ENCODE data around the gene PDZD2.

Gene PDZD2

DNA sequence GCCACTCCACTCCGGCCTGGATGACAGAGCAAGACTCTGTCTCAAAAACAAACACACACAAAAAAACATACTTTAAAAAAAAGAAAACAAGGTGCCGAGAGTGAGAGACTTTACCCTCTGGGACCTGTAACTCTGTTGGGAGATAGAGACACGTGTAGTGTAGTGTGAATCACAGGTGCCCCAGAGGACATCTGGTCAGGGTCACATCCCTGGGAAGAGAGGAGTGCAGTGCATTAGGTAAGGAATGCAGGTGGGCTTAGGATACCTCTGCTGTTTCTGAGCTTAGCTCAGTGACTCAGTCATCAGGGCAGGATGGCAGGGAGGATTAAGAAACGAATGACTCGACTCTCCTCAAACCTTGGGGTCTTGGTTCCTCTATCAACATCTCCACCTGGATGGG is 360.5 kb downstream of the PDZD2 start:
- H3K4me1 ChIP-seq (ENCODE audit: control insufficient read depth, insufficient read depth, low read length, poor library complexity, severe bottlenecking) = no peaks in the 10 kb centered on the region
- H3K9me3 ChIP-seq (ENCODE audit: control insufficient read depth, low read length) = no peaks in the 10 kb centered on the region
- no peak for DNase-seq
- no peak overlapping the region for H3K4me3 ChIP-seq (ENCODE audit: insufficient read depth, low read depth, low read length, poor library complexity, severe bottlenecking)
- no peaks in the 10 kb centered on the region for H3K27me3 ChIP-seq (replicated peaks; ENCODE audit: control insufficient read depth, insufficient read depth, low read length, poor library complexity, severe bottlenecking)
- H3K36me3 ChIP-seq (ENCODE audit: control insufficient read depth, insufficient read depth, low read length) = no peaks in the 10 kb centered on the region
- H3K27ac ChIP-seq (ENCODE audit: insufficient read depth, low read length, poor library complexity, severe bottlenecking) = no peak overlapping the region

GRCh38 chr5:32000731-32001130 is 361.8 kb downstream of the PDZD2 start:
- Histone ChIP-seq H3K4me1 (ENCODE audit: control insufficient read depth, insufficient read depth, low read length, poor library complexity, severe bottlenecking) (no peaks in the 10 kb centered on the region), H3K27me3 (replicated peaks; ENCODE audit: control insufficient read depth, insufficient read depth, low read length, poor library complexity, severe bottlenecking) (no peaks in the 10 kb centered on the region), H3K4me3 (ENCODE audit: insufficient read depth, low read depth, low read length, poor library complexity, severe bottlenecking) (no peak overlapping the region), H3K9me3 (ENCODE audit: control insufficient read depth, low read length) (no peaks in the 10 kb centered on the region), H3K36me3 (ENCODE audit: control insufficient read depth, insufficient read depth, low read length) (no peaks in the 10 kb centered on the region), H3K27ac (ENCODE audit: insufficient read depth, low read length, poor library complexity, severe bottlenecking) (no peak overlapping the region)
- no peak for DNase-seq

- Histone ChIP-seq H3K4me1 (ENCODE audit: control insufficient read depth, insufficient read depth, low read length, poor library complexity, severe bottlenecking) (no peaks in the 10 kb centered on the region), H3K9me3 (ENCODE audit: control insufficient read depth, low read length) (no peaks in the 10 kb centered on the region), H3K27me3 (replicated peaks; ENCODE audit: control insufficient read depth, insufficient read depth, low read length, poor library complexity, severe bottlenecking) (no peaks in the 10 kb centered on the region), H3K27ac (ENCODE audit: insufficient read depth, low read length, poor library complexity, severe bottlenecking) (no peak overlapping the region), H3K36me3 (ENCODE audit: control insufficient read depth, insufficient read depth, low read length) (no peaks in the 10 kb centered on the region), H3K4me3 (ENCODE audit: insufficient read depth, low read depth, low read length, poor library complexity, severe bottlenecking) (no peak overlapping the region)
- DNase-seq = no peak
These were observed 362.4 kb downstream of the PDZD2 start for GRCh38 chr5:32001284-32001683.

DNA sequence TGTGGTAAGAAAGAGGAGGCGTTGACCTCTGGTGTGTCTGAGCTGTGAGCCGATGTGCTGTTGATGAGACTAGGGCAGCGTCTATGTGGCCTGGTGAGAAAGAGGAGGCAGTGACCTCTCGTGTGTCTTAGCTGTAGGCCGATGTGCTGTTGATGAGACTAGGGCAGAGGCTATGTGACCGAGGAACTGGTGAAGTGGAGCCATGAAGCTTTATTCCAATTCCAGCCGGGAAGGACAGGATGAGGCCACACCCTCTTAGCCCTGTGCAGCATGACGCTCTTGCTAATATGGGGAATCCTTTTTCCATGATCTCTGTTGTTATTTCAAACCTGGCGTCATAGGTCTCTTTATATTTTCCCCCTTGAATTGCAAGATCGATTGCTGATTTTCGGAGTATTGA is 362.8 kb downstream of the PDZD2 start:
- Histone ChIP-seq H3K4me1 (ENCODE audit: control insufficient read depth, insufficient read depth, low read length, poor library complexity, severe bottlenecking) (no peaks in the 10 kb centered on the region), H3K27ac (ENCODE audit: insufficient read depth, low read length, poor library complexity, severe bottlenecking) (no peak overlapping the region), H3K4me3 (ENCODE audit: insufficient read depth, low read depth, low read length, poor library complexity, severe bottlenecking) (no peak overlapping the region), H3K36me3 (ENCODE audit: control insufficient read depth, insufficient read depth, low read length) (no peaks in the 10 kb centered on the region), H3K27me3 (replicated peaks; ENCODE audit: control insufficient read depth, insufficient read depth, low read length, poor library complexity, severe bottlenecking) (no peaks in the 10 kb centered on the region), H3K9me3 (ENCODE audit: control insufficient read depth, low read length) (no peaks in the 10 kb centered on the region)
- DNase-seq = no peak

DNA sequence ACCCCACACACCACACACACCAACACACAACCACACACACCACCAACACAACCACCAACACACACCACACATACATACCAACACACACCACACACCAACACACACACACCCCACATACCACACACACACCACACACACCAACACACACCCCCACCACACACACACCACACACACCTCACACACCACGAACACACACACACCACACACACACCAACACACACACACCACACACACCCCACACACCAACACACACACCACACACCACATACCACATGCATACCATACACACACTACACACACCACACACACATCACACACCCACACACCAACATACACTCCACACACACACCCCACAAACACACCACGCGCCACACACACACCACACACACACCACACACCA is 363.8 kb downstream of the PDZD2 start:
- H3K27ac ChIP-seq (ENCODE audit: insufficient read depth, low read length, poor library complexity, severe bottlenecking) = no peak overlapping the region
- DNase-seq = no peak
- H3K9me3 ChIP-seq (ENCODE audit: control insufficient read depth, low read length) = no peaks in the 10 kb centered on the region
- no peaks in the 10 kb centered on the region for H3K27me3 ChIP-seq (replicated peaks; ENCODE audit: control insufficient read depth, insufficient read depth, low read length, poor library complexity, severe bottlenecking)
- H3K4me1 ChIP-seq (ENCODE audit: control insufficient read depth, insufficient read depth, low read length, poor library complexity, severe bottlenecking) = no peaks in the 10 kb centered on the region
- no peaks in the 10 kb centered on the region for H3K36me3 ChIP-seq (ENCODE audit: control insufficient read depth, insufficient read depth, low read length)
- H3K4me3 ChIP-seq (ENCODE audit: insufficient read depth, low read depth, low read length, poor library complexity, severe bottlenecking) = no peak overlapping the region

GRCh38 chr5:32003981-32004380 is 365.1 kb downstream of the PDZD2 start:
- Histone ChIP-seq H3K36me3 (ENCODE audit: control insufficient read depth, insufficient read depth, low read length) (no peaks in the 10 kb centered on the region), H3K27ac (ENCODE audit: insufficient read depth, low read length, poor library complexity, severe bottlenecking) (no peak overlapping the region), H3K27me3 (replicated peaks; ENCODE audit: control insufficient read depth, insufficient read depth, low read length, poor library complexity, severe bottlenecking) (no peaks in the 10 kb centered on the region), H3K4me1 (ENCODE audit: control insufficient read depth, insufficient read depth, low read length, poor library complexity, severe bottlenecking) (no peaks in the 10 kb centered on the region), H3K9me3 (ENCODE audit: control insufficient read depth, low read length) (no peaks in the 10 kb centered on the region), H3K4me3 (ENCODE audit: insufficient read depth, low read depth, low read length, poor library complexity, severe bottlenecking) (no peak overlapping the region)
- DNase-seq = no peak

- no peak overlapping the region for H3K4me3 ChIP-seq (ENCODE audit: insufficient read depth, low read depth, low read length, poor library complexity, severe bottlenecking)
- no peaks in the 10 kb centered on the region for H3K4me1 ChIP-seq (ENCODE audit: control insufficient read depth, insufficient read depth, low read length, poor library complexity, severe bottlenecking)
- DNase-seq = no peak
- H3K27ac ChIP-seq (ENCODE audit: insufficient read depth, low read length, poor library complexity, severe bottlenecking) = no peak overlapping the region
- H3K27me3 ChIP-seq (replicated peaks; ENCODE audit: control insufficient read depth, insufficient read depth, low read length, poor library complexity, severe bottlenecking) = no peaks in the 10 kb centered on the region
- no peaks in the 10 kb centered on the region for H3K36me3 ChIP-seq (ENCODE audit: control insufficient read depth, insufficient read depth, low read length)
- H3K9me3 ChIP-seq (ENCODE audit: control insufficient read depth, low read length) = no peaks in the 10 kb centered on the region
These were observed 365.5 kb downstream of the PDZD2 start for GRCh38 chr5:32004404-32004803.

DNA sequence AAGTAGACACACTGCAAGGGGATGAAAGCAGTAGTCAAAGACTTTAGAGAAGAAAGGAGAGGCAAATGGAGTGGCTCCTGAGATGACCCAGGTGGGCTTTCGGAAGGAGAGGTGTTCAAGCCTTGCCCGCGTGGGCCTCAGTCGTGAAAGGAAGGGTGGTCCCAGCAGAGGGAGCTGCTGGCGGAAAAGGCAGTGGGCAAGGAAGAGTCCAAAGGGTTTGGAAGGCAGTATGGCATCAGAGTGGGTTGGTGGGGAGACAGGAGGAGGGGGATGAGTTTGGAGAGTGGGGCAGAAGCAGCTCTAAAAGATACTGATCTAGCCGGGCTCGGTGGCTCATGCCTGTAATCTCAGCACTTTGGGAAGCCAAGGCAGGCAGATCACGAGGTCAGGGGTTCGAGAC is 369.8 kb downstream of the PDZD2 start:
- no peak for DNase-seq
- H3K4me3 ChIP-seq (ENCODE audit: insufficient read depth, low read depth, low read length, poor library complexity, severe bottlenecking) = no peak overlapping the region
- H3K4me1 ChIP-seq (ENCODE audit: control insufficient read depth, insufficient read depth, low read length, poor library complexity, severe bottlenecking) = no peaks in the 10 kb centered on the region
- no peaks in the 10 kb centered on the region for H3K9me3 ChIP-seq (ENCODE audit: control insufficient read depth, low read length)
- H3K27ac ChIP-seq (ENCODE audit: insufficient read depth, low read length, poor library complexity, severe bottlenecking) = no peak overlapping the region
- H3K36me3 ChIP-seq (ENCODE audit: control insufficient read depth, insufficient read depth, low read length) = no peaks in the 10 kb centered on the region
- H3K27me3 ChIP-seq (replicated peaks; ENCODE audit: control insufficient read depth, insufficient read depth, low read length, poor library complexity, severe bottlenecking) = no peaks in the 10 kb centered on the region

- H3K9me3 ChIP-seq (ENCODE audit: control insufficient read depth, low read length) = no peaks in the 10 kb centered on the region
- no peaks in the 10 kb centered on the region for H3K4me1 ChIP-seq (ENCODE audit: control insufficient read depth, insufficient read depth, low read length, poor library complexity, severe bottlenecking)
- no peaks in the 10 kb centered on the region for H3K27me3 ChIP-seq (replicated peaks; ENCODE audit: control insufficient read depth, insufficient read depth, low read length, poor library complexity, severe bottlenecking)
- DNase-seq = no peak
- H3K36me3 ChIP-seq (ENCODE audit: control insufficient read depth, insufficient read depth, low read length) = no peaks in the 10 kb centered on the region
- H3K27ac ChIP-seq (ENCODE audit: insufficient read depth, low read length, poor library complexity, severe bottlenecking) = no peak overlapping the region
- no peak overlapping the region for H3K4me3 ChIP-seq (ENCODE audit: insufficient read depth, low read depth, low read length, poor library complexity, severe bottlenecking)
These were observed 374.7 kb downstream of the PDZD2 start for GRCh38 chr5:32013658-32014057.

DNA sequence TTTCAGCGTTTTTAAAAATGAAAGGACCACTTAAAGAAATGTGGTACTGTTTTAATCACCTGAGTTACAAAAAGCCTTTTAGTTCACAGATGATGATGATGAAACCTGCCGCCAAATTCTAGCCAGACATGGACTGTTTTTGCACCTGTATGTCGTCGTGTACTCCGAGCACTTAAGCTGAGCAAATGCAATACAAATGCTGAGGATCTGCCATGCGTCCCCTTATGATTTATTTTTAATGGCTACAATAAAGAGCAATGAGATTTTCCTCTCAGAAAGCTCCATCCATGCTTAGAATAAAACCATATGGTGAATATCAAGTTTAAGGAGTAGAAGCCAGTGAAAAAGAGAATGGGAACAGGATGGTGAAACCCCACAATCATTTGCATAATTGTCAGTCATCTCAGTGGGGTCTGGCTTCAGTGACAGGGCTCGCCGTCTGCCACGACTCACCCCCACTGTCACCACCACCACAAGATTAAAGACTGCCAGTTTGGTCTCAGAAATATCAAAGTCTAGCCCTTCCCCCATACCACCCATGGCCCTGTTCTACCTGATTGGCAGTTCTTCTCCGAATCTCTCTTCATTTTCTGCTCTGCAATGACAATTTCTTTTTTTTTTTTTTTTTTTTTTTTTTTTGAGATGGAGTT is 375.3 kb downstream of the PDZD2 start:
- no peaks in the 10 kb centered on the region for H3K9me3 ChIP-seq (ENCODE audit: control insufficient read depth, low read length)
- no peaks in the 10 kb centered on the region for H3K36me3 ChIP-seq (ENCODE audit: control insufficient read depth, insufficient read depth, low read length)
- H3K4me1 ChIP-seq (ENCODE audit: control insufficient read depth, insufficient read depth, low read length, poor library complexity, severe bottlenecking) = no peaks in the 10 kb centered on the region
- H3K27me3 ChIP-seq (replicated peaks; ENCODE audit: control insufficient read depth, insufficient read depth, low read length, poor library complexity, severe bottlenecking) = no peaks in the 10 kb centered on the region
- H3K4me3 ChIP-seq (ENCODE audit: insufficient read depth, low read depth, low read length, poor library complexity, severe bottlenecking) = no peak overlapping the region
- no peak for DNase-seq
- no peak overlapping the region for H3K27ac ChIP-seq (ENCODE audit: insufficient read depth, low read length, poor library complexity, severe bottlenecking)

Measured in effector memory CD4-positive, alpha-beta T cell (primary cell).